Activated naive CD4-positive, alpha-beta T cell treated with Interleukin-2 at 50 U/mL for 16 hours (primary cell): ENCODE data around the gene GABRR2.
A peak's percentile ranks its signal among the peaks of the same experiment; 100 is the strongest.

Experiments used
- DNase-seq: peaks from one replicate; pipeline ENCODE4 v3.0.0-alpha.2; 2020

The GABRR2 gene

DNA sequence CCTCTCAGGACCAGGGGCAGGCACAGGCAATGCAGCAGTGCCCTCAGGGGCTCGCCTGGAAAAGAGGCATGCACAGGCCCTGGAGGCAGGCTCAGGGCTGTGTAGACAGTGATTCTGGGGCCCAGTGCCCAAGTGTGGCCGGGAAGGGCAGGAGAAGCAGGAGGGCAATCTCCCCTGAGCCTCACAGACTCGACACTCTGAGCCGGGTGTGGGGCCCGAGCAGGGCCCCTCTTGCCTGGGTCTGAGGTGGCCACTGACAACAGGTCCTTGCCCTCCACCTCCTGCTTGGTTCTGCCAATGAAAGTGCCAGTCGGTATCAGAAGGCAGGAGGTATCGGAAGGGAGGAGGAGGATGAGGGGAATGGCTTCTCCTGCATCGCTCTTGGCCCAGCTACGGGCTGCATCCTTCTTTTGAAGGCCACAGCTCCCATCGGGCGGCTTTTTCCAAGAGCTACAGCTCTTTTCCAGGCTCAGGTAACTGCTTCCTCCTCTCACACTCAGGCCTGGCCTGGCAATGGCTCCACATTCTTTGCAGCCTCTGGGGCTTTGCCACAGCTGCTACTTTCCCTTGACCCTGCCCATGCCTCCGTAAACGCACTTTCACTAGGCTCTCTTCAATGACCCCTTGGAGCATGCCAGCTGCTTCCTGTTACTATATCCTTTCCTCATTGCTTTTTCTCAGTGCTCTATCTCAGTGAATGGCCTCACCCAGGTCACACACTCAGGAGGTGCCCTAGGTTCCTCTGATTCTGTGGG lies 24.5 kb downstream of the GABRR2 start:
- no peak for DNase-seq

DNA sequence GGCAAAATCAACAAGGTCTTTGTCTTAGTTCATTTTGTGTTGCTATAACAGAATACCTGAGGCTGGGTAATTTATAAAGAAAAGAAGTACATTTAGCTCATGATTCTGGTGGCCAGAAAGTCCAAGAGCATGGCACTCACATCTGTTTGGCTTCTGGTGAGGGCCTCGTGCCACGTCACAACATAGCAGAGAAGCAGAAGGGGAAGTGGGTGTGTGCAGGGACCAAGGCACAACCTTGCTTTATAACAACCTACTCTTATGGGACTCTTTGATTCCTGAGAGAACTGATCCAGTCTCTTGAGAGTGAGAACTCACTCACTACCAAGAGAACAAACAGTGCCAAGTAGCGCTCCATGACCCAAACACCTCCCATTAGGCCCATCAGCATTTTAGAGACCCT lies 25.4 kb downstream of the GABRR2 start:
- no peak for DNase-seq

DNA sequence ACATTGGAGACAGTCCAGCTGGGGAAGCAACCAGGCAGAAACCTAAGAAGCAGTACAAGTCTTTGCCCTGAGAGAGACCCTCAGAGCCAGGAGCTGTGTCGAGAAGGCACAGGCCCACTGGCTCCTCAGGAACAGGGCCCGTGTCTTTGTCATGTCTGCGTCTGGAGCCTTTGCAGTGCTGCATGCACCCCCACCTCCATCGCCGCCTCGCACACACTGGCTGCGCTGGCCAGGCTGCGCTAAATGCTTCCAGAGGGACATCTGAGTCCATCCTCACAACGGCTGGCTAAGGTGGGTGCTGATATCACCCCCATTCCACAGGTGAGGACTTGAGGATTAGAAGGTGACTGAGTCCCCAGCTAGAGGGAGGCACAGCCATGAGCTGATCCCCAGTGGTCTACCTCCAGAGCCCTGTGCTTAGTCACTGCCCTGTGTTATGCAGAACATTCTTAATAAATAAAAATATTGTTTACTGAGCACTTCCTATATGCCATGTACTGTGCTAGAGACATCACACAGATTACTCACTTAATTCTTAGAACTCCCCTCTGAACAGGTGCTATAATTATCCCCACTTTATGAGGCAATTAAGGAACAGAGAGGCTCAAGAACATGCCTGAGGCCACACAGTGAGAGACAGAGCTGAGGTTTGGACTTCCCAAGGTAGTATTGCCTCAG lies 27.6 kb downstream of the GABRR2 start:
- no peak for DNase-seq

DNA sequence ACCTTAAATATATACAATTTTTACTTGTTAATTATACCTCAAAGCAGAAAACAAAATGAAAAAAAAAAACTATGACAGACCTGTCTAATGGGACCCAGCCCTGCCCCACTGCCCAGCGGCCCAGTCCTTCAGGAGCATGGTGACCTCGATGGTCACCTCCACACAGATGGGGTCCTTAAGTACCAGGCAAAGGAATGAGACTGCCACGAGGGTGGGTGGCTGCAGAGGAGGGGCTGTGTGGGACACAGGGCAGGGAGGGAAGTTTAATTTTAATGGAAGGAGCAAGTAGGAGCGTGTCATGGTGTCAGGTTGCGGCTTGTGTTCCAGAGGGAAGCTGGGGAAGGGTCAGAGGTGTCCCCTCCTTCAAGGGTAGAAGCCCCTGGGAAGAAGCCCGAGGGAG lies 28.6 kb downstream of the GABRR2 start:
- no peak for DNase-seq

DNA sequence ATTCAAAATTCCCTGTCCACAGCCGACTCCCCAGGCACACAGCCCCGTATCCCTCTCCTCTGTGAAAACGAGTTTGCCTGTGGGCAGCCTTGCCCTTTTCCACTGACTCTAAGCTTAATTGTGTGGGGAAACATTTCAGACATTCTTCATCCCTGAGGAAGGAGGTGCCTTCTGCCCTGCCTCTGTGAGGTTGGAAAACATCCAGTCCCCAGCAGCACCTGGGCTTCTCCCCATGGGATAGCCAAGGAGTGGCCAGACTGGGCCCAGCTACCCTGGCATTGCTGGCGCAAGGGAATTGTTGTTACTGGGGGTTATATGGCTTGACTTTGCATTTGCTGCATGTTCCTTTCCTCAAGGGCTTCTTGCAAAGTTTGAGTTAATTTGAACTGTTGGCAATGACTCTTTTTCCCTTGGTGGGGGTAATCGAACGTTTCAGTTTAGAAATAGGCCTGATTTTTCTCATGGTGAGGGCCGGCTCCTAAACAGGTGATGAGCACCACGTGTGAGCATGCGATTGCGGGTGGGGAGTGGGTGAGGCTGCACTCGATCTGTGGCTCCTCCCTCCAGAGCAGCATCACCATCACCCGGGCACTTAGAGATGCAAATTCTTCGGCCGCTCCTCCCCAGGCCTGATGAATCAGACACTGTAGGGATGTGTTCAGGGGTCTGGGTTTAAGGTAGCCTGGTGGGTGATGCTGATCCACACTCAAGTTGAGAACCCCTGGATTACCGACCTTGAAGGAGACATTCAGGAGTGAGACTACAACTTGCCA lies 29.9 kb downstream of the GABRR2 start:
- DNase-seq, result no peak

DNA sequence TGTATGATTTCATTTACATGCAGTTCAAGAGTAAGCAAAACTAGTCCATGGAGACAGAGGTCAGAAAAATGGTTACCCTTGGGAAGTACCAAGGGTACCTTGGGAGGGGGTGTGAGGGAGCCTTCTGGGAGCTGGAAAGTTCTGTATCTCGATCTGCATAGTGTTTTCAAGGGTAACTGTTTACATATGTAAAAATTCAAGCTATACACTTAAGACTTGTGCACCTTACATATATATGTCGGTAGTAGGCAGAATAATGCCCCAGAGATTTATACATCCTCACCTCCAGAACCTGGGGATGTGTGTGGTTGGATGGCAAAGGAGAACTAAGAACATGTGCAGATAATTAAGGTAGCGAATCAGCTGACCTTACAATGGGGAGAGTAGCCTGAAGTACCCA lies 31.0 kb downstream of the GABRR2 start:
- no peak for DNase-seq

DNA sequence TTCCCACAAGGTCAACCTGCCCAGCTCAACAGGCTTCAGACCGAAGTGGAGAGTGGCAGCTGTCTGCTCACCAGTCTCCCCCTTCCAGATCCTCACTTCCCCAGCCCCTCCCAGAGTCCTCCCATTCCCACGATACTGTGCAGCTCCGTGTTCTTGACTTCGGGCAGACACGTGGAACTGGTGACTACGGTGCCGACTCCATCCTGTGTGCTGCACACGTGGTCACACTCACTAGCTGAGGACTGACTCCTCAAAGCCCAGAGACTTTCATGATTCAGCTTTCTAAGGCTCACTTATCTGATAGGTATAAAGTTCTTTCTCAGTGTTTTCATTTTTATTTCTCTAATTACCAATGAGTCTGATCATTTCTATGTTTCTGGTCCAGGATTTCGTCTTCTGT lies 32.4 kb downstream of the GABRR2 start:
- DNase-seq, result no peak

DNA sequence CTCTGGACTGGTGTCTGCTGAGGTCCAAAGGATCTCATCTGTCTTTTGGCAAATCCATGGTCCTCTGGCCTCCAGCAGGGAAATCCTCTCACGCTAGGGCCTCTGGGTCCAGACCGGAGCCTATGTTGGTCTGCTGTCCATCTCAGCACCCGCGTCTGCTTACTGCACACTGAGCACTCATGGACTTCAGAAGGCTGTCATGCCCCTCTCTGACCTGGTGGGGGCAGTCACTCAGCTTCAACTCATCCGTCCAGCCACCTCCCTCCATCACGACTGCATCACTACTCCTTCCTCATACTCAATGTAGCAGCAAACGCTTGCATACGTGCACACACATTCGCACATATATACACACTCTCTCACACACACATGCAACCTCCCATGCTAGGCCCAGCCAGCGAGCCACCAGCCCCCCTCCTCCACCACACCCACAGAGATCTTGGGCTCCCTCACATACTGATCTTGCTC lies 33.3 kb downstream of the GABRR2 start:
- DNase-seq, result peak; percentile 50

DNA sequence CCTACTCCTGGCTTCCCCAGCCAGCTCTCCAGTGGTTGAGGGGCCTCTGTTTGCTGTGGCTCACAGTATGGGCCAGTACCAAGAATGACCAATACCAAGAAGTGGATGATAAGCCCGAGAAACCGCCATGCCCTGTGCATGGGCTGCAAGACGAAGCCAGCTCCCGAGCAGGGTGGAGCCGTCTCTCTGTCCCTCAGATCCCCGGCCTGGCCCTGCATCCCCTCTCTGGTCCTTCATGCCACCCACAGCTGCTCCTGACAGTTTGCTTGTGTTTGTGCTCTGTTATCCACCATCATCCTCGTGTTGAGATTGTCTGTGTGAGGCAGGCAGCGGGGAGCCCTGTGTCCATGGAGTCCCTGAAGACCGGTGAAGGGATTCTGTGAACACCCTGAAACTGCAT lies 36.1 kb downstream of the GABRR2 start:
- DNase-seq, result no peak

DNA sequence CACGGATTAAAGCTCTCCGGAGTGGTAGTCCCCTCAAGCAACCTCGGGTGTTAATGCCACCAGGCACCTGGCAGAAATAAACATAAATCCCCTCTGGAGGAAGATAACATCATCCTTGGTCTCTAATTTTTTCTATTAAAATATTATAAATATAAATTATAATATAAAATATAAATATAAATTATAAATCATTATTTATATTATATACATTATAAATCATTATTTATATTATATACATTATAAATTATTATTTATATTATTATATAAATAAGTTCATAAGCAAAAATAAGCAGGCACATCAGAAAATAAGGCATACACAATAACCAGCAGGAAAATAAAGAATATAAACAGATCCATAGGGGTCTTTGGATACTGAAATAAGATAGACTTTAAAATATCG lies 39.2 kb downstream of the GABRR2 start:
- DNase-seq, result no peak

DNA sequence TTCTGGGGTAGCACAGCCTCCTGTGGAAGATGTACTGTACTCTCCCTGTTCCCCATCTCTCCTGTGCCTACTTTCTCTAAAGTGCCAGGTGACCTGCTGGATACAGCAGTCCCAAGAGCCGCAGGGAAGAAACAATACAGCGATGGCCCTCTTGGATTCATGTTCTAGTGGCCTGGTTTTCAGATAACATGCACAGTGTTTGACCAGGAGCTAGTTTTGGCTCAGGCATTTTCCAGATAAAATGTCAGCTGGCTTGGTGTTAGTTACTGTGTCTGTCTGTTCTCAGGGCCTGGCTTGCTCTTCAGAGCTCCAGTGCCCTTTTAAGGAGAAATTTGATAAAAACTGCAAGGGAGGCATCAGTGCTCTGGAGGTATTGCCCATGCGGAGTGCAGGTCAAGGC lies 41.3 kb downstream of the GABRR2 start:
- no peak for DNase-seq

DNA sequence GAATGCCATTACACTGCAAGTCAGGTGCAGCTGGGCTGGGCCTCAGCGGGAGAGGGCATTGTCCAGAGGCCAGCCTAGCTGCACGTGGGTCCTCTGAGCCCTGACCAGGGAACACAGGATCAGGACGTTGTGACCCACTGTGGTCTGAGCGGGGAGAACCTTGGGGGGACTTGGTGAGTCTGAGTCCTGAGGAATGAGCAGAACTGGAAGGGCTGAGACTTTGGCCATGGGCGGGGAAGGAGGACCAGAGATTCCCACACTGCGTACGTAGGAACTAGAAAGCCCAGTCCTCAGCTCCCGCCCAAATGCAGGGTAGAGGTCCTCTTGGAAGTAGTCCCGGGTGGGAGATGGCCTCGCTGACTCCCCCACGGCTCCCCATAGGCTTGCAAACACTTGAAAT lies 42.5 kb downstream of the GABRR2 start:
- no peak for DNase-seq

DNA sequence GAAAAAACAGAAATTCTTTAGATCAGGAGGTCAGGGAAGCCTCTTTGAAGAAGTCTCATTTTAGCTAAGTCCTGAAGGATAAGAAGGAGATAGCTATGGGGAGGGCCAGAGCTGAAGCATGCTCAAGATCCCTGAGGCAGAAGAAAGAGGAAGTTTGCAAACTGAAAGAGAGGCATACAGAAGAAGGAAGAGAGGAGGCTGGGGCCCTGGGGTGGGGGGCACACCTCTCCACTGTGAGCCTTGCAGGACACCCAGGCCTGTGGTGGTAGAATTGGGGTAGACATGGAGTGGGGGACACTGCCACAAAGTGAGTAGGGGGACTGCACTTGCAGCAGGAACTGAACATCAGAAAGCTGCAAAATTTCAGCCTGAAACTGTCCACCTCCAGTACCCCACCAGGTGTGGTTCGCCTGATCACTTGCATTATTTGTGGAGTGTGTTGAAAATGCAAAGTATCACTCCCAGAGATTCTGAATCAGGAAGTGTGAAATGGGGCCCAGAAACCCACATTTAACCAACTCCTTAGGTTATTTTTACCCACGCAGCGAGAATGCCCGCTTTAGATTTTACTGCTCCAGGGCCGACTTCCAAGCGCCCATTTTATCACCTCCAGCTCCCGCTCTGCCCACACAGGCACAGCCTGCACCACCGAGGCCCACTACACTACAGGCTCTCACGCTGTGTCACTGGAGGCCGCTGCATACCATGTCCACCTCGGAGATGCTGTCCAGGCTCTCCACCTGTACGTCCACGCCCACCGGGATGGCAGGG lies 44.0 kb downstream of the GABRR2 start:
- DNase-seq, result no peak

DNA sequence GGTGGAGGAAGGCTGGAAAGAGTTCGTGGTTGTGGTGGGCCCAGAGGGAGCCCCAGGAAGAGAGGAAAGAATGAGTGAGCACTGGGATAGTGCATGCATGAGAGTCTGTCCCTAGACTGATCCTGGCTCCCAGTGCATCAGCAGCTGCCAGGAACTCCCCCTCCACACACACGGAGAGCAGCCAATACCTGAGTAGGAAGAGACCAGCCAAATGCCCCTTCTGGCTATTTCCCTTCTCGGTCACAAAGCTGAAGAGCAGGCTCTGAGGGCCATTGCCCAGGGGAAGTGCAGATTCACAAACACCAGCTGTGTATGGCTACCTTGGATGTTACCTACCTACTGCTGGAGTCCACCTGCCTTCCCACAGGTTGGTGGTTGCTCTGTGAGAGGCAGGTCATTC lies 45.1 kb downstream of the GABRR2 start:
- DNase-seq, result no peak

DNA sequence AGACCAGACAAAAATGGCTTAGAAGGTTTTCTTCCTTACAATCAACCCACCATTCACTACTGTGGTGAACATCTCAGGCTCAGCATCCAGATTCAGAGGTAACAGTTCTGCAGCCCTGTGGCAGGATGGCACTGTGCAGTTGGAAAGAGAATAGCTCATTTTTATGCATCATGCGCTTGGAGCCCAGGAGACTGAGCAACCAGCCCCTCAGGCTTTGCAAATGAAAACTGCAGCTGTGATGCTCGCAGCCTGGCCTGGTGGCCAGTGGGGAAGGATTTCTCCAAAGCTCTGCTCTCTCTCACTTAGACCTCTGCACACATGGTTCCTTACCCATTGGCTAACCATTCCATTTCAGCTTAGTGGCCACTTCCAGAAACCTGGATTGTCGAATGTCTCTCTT lies 45.8 kb downstream of the GABRR2 start:
- no peak for DNase-seq

DNA sequence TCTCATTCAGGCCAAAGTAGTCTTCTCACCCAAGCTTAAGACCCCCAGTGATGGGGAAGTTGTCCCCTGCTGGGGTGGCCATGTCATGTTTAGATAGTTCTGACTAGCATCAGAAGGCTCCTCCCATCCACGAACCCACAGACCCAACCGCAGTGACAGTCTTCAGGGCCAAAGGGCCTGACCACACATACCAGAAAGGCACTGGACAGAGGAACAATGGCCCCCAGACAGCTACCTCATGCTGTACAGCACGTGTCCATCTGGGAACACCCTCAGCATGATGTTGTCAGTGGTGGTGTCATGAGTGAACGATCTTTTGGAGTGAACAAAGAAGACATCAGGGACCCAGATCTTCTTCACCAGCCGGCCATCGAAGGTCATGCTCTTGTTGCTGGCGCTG lies 46.3 kb downstream of the GABRR2 start:
- DNase-seq, result no peak

DNA sequence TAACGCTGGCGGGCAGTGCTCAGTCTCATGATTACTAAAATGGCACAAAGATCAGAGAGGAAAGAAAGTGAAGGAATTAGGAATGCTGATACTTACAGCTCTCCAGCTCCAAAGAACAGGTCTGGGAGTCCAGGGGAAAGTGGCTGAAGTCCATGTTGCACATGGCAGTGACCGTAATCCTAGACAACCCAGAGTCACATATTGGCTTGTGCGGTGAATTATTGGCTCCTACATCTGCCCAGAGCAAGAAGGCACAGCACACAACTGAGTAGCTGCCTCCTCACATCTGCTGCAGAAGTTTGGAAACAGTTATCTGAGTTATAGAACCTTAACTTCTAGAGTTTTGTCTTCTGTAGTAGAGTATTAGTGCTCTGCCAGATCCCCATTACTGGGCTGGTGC lies 47.2 kb downstream of the GABRR2 start:
- DNase-seq, result no peak

DNA sequence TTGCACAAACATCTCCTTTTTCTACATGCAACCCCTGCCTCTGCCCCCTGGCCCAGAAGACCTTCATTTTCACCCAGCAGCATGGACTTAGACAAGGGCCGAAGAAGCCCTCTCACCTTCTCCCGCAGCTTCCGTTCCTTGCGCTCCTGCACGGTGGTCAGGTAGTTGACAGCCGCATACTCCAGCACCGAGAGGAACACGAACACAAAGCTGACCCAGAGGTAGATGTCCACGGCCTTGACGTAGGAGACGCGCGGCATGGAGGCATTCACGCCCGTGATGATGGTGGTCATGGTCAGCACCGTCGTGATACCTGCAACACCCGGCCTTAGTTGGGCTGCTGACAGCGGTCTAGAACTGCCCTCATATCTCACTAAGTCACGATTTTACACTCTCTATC lies 50.8 kb downstream of the GABRR2 start:
- no peak for DNase-seq

DNA sequence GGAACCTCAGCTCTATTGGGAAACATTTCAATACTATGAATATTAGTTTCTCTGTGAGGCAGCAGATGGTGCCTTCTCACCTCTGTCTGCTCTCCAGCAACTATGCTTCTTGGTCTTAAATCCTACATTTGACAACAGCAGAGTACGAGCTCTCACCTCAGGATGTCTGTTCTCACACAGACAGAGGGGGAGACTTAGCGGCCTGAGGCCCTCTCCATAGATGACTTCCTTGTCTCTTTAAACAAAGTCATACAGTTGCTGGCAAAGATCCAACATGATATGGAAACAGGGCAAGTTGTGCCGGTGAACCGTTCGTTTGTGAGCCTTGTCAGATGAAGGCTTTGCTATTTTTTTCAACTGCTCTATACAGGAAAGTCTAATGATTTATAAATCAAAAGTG lies 54.3 kb downstream of the GABRR2 start:
- no peak for DNase-seq

DNA sequence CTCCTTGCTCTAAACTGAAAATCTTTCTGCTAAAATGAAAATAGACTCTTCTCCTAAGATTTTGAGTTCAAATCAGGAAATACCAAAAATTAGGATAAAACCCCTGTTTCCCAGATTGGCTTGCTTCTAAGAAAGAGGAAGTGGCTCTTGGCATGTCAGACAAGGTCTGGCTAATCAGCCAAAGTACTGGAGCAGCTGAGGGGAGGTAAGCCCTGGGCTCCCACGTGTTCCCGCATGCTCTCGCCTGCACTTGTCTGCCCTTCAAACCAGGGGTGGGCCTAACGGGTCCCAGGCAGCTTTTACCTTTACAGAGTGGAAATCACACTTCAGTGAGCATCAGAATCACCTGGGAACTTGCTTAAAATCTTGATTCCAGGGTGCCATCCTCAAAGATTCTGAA lies 54.8 kb downstream of the GABRR2 start:
- no peak for DNase-seq

DNA sequence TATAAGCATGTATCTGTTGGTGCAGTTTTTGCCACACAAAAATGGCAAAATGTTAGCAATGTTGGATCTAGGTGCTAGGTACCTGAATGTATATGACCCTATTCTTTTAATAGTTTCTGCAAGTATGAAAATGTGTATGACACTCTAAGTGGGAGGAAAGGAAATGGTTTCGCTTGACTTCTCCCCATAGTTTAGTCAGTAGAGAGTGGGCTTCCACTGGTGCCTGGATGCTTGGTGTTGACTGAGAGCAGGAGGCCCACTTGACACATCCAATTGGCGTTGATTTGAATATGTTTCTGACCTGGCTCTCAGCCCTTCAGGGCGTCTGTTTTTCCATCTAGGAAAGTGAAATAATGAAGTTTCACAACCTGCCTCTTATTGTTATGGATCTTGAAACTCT lies 56.2 kb downstream of the GABRR2 start:
- DNase-seq, result no peak

DNA sequence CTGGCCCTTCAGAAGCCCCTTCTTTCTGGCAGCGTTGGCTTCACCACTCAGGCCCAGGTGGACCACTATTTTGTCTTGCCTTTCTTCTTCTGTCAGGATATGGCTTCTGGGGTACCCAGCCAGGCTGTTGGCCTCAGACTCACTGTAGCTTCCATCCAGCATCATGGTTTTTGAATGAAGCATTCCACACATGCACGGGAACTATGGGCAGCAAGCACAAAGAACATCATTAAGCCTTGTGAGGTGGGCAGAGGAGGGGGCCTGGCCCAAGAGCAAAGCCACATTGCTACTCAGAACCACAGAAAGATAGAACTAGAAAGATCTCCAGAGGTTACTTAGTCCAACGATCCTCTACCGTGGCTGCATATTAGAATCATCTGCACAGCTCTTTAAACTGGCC lies 57.3 kb downstream of the GABRR2 start:
- DNase-seq, result no peak

DNA sequence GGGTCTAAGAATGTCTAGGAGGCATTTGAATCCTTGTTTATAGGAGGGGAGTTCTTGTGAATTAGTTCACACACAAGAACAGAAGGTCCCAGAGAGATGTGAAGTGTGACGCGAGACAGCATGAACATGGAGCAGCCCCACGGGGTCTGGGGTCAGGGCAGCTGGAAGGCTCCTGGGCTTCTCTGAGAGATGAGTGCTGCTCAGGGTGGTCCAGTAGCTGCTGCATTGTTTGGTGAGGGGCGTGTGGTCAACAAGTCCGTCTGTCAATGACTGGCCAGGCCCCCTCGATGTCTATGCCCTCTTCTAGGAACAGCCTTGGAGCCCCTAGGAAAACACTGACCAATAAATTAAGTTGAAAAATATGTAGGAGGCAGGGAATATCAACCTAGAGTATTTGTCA lies 57.8 kb downstream of the GABRR2 start:
- DNase-seq, result no peak
